ENCODE results near the gene POLG. TPM values are rescaled to one million over a fixed set of nuclear protein-coding genes. Genes with fewer than 3 reads are reported as not detected.

POLG gene
- total and polyA plus RNA-seq, 7 experiments from 2014 or later, result 24.0 to 136 (median 128) TPM

DNA sequence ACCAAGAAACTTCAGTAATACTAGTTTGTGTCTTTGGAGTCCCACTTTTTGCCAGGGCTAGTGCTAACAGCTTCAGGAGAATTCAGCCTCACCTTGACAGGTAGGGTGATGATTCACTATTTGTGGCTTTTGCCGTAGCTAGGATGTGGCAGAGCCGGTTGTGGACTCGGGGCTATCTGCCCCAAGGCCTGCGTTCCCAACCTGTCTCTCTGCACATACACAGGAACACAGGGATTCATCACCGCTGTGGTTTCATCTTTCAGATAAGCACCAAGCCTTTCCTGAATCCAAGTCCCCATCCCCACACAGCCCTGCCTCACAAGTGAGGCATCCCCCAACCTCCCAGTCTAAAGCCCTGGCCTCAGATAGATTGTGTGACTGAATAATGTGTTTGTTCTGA, 45.2 kb upstream of the POLG start:
- Histone ChIP-seq H3K9me3 (ENCODE audit: control insufficient read depth in 2 of 3, low read length in 3 of 3) (no peaks in the 10 kb centered on the region), H3K36me3 (ENCODE audit: control insufficient read depth in 2 of 3, insufficient read depth in 3 of 3, low read length in 3 of 3) (no peaks in the 10 kb centered on the region), H3K4me1 (ENCODE audit: control insufficient read depth in 2 of 2, insufficient read depth in 2 of 2, low read length in 2 of 2) (no peaks in the 10 kb centered on the region), H3K27me3 (ENCODE audit: control insufficient read depth in 2 of 2, insufficient read depth in 2 of 2, low read length in 2 of 2) (peaks cover 0 to 6% of the 10 kb centered on the region in 2 donors), H3K27ac (ENCODE audit: low read depth, low read length) (no peak overlapping the region), H3K4me3 (ENCODE audit: low read length) (no peak overlapping the region)
- H3K27ac Mint-ChIP-seq, result no peak overlapping the region
- no peaks in the 10 kb centered on the region for H3K9me3 Mint-ChIP-seq
- ATAC-seq (no peak), DNase-seq (no peak)
- peaks cover 0 to 20% (median 8%) of the 10 kb centered on the region in 7 donors for H3K4me1 Mint-ChIP-seq
- intact Hi-C loops (cut with micrococcal nuclease), result loop anchor here in 1 of 2 donors (2.0 kb wide), 2 partner anchors 21 to 45 kb away; partner anchors contain the start of gene POLG
- H3K27me3 Mint-ChIP-seq, result peaks cover 61 to 86% (median 70%) of the 10 kb centered on the region in 5 donors
- CTCF ChIA-PET, result interaction anchor here (1.2 kb wide), 1 partner anchor 50 kb away, joined by 3 read pairs; no protein-coding TSS in a partner anchor
- POLR2A ChIA-PET, result no interaction called here
- H3K36me3 Mint-ChIP-seq, result no peaks in the 10 kb centered on the region
- H3K4me3 Mint-ChIP-seq, result peak overlapping the region in 9 of 10 donors; percentile 38 to 84 (median 70)

DNA sequence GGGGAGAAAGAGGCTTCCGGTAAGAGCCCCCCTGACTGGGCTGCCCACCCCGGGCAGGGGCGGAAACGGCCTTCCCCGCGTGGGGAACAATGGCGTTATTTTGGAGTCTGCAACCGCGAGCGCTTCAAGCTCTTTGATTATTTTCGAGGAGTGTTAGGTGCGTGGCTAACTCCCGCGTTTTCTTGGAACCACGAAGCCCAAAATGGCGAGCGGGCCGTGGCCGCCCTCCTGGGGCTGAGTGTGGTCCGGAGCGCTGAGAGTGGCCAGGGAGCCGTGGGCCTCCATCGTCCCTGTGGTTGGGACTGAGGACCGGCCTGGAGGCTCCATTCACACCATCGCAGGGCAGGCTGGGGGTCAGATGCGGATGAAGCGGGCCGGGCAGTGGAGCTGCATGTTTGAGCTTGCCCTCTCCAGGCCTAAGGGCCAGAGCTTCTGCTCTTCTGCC, 44.6 kb upstream of the POLG start:
- H3K27ac Mint-ChIP-seq, result no peak overlapping the region
- POLR2A ChIA-PET, result no interaction called here
- H3K4me3 ChIP-seq (ENCODE audit: low read length), result peak overlapping the region; percentile 27
- CTCF ChIA-PET, result interaction anchor here (1.2 kb wide), 1 partner anchor 51 kb away, joined by 3 read pairs; no protein-coding TSS in a partner anchor
- peaks cover 66 to 89% (median 70%) of the 10 kb centered on the region in 5 donors for H3K27me3 Mint-ChIP-seq
- H3K27ac ChIP-seq (ENCODE audit: low read depth, low read length), result no peak overlapping the region
- no peak for ATAC-seq
- no peaks in the 10 kb centered on the region for H3K36me3 ChIP-seq (ENCODE audit: control insufficient read depth in 2 of 3, insufficient read depth in 3 of 3, low read length in 3 of 3)
- no peaks in the 10 kb centered on the region for H3K9me3 Mint-ChIP-seq
- H3K4me1 Mint-ChIP-seq, result peaks cover 0 to 20% (median 8%) of the 10 kb centered on the region in 7 donors
- peak overlapping the region in 9 of 10 donors; percentile 35 to 84 (median 70) for H3K4me3 Mint-ChIP-seq
- H3K36me3 Mint-ChIP-seq, result no peaks in the 10 kb centered on the region
- intact Hi-C loops (cut with micrococcal nuclease), result loop anchor here in 1 of 2 donors (2.0 kb wide), 2 partner anchors 20 to 44 kb away; partner anchors contain the start of gene POLG
- H3K9me3 ChIP-seq (ENCODE audit: control insufficient read depth in 2 of 3, low read length in 3 of 3), result no peaks in the 10 kb centered on the region
- peaks cover 3 to 6% of the 10 kb centered on the region in 2 donors for H3K27me3 ChIP-seq (ENCODE audit: control insufficient read depth in 2 of 2, insufficient read depth in 2 of 2, low read length in 2 of 2)
- DNase-seq, result no peak
- no peaks in the 10 kb centered on the region for H3K4me1 ChIP-seq (ENCODE audit: control insufficient read depth in 2 of 2, insufficient read depth in 2 of 2, low read length in 2 of 2)

DNA sequence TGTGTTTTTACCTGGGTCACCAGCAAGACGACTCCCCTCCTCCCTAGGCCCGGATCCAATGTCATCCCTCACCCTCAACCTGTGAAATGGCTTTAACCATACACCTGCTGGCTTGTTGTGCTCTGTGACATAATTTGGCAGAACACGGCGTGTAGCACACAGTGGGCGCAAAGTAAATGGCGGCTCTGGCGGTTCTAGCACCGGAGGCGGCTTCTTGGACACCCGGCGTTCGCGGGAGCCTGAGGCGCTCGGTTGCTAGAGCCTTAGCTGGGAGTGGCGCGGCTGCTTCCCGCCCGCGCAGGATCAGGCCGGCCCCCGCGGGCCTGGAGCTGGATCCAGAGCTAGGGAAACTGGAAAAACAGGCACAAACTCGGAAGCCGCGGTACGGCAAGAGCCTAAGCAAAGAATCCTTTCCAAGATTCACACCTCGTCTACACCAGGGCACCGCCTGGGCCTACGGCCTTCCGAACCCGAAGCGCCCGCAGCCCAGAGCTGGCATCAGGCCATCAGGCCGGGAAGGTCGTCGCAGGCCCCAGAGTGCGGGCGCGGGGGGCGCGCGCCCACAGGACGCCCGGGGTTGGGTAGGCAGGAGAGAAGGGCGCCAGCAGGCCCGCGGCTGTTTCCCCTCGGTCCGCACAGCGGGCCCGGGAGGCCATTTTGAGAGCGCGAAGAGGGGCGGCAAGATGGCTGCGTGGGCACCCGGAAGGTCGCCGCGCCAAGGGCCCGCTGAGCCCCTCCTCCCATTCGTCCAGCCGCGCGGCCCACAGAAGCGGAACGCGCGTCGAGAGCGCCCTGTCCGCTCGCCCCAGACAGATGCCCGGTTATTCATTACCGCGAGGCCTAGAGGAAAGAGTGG, 43.9 kb upstream of the POLG start:
- Histone ChIP-seq H3K27me3 (ENCODE audit: control insufficient read depth in 2 of 2, insufficient read depth in 2 of 2, low read length in 2 of 2) (peaks cover 6 to 10% of the 10 kb centered on the region in 2 donors), H3K36me3 (ENCODE audit: control insufficient read depth in 2 of 3, insufficient read depth in 3 of 3, low read length in 3 of 3) (no peaks in the 10 kb centered on the region), H3K27ac (ENCODE audit: low read depth, low read length) (no peak overlapping the region), H3K9me3 (ENCODE audit: control insufficient read depth in 2 of 3, low read length in 3 of 3) (no peaks in the 10 kb centered on the region), H3K4me1 (ENCODE audit: control insufficient read depth in 2 of 2, insufficient read depth in 2 of 2, low read length in 2 of 2) (no peaks in the 10 kb centered on the region), H3K4me3 (ENCODE audit: low read length) (peak overlapping the region; percentile 27)
- no peaks in the 10 kb centered on the region for H3K36me3 Mint-ChIP-seq
- POLR2A ChIA-PET, result no interaction called here
- peak overlapping the region in 9 of 10 donors; percentile 69 to 84 (median 79) for H3K4me3 Mint-ChIP-seq
- intact Hi-C loops (cut with micrococcal nuclease), result loop anchor here in 1 of 2 donors (2.0 kb wide), 2 partner anchors 20 to 44 kb away; partner anchors contain the start of gene POLG
- peak overlapping the region in 3 of 9 donors; percentile 45 to 80 (median 69) for H3K27ac Mint-ChIP-seq
- CTCF ChIA-PET, result no interaction called here
- peaks cover 0 to 20% (median 8%) of the 10 kb centered on the region in 7 donors for H3K4me1 Mint-ChIP-seq
- no peaks in the 10 kb centered on the region for H3K9me3 Mint-ChIP-seq
- DNase-seq (peak in 3 of 9 donors; percentile 10 to 21 (median 14)), ATAC-seq (peak; percentile 53)
- H3K27me3 Mint-ChIP-seq, result peaks cover 73 to 95% (median 76%) of the 10 kb centered on the region in 5 donors

DNA sequence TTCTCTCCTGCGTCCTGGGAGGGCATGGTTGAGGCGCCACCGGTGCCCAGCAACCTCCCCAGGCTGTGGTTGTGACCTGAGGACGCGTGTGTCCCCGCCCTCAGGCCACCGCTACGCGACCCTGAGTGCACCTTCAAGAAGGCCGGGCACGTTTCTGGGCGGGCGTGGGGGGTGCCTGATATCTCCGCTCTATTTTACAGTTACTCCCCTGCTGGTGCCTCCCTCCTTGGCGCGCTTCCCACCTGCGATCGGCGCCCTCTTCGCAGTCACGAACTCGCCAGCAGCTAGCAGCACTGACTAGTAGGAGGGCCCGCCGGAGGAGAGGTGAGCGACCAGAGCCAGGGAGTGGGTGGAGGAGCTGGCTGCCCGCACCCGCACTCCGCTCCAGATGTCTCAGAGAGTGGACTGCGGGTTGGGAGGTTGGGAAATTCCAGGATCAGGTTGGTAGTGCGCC, 43.2 kb upstream of the POLG start:
- intact Hi-C loops (cut with micrococcal nuclease), result loop anchor here in 1 of 2 donors (2.0 kb wide), 2 partner anchors 19 to 43 kb away; partner anchors contain the start of gene POLG
- no peaks in the 10 kb centered on the region for H3K4me1 ChIP-seq (ENCODE audit: control insufficient read depth in 2 of 2, insufficient read depth in 2 of 2, low read length in 2 of 2)
- Mint-ChIP-seq H3K4me3 (peak overlapping the region in 8 of 10 donors; percentile 69 to 84 (median 79)), H3K36me3 (no peaks in the 10 kb centered on the region), H3K27me3 (peaks cover 73 to 94% (median 78%) of the 10 kb centered on the region in 5 donors), H3K27ac (peak overlapping the region in 2 of 9 donors; percentile 69 to 80), H3K9me3 (no peaks in the 10 kb centered on the region), H3K4me1 (peaks cover 0 to 20% (median 8%) of the 10 kb centered on the region in 7 donors)
- ATAC-seq (no peak), DNase-seq (peak in 1 of 9 donors; percentile 18)
- CTCF ChIA-PET, result no interaction called here
- no peaks in the 10 kb centered on the region for H3K36me3 ChIP-seq (ENCODE audit: control insufficient read depth in 2 of 3, insufficient read depth in 3 of 3, low read length in 3 of 3)
- peaks cover 6 to 12% of the 10 kb centered on the region in 2 donors for H3K27me3 ChIP-seq (ENCODE audit: control insufficient read depth in 2 of 2, insufficient read depth in 2 of 2, low read length in 2 of 2)
- no peak overlapping the region for H3K4me3 ChIP-seq (ENCODE audit: low read length)
- POLR2A ChIA-PET, result no interaction called here
- no peak overlapping the region for H3K27ac ChIP-seq (ENCODE audit: low read depth, low read length)
- no peaks in the 10 kb centered on the region for H3K9me3 ChIP-seq (ENCODE audit: control insufficient read depth in 2 of 3, low read length in 3 of 3)

DNA sequence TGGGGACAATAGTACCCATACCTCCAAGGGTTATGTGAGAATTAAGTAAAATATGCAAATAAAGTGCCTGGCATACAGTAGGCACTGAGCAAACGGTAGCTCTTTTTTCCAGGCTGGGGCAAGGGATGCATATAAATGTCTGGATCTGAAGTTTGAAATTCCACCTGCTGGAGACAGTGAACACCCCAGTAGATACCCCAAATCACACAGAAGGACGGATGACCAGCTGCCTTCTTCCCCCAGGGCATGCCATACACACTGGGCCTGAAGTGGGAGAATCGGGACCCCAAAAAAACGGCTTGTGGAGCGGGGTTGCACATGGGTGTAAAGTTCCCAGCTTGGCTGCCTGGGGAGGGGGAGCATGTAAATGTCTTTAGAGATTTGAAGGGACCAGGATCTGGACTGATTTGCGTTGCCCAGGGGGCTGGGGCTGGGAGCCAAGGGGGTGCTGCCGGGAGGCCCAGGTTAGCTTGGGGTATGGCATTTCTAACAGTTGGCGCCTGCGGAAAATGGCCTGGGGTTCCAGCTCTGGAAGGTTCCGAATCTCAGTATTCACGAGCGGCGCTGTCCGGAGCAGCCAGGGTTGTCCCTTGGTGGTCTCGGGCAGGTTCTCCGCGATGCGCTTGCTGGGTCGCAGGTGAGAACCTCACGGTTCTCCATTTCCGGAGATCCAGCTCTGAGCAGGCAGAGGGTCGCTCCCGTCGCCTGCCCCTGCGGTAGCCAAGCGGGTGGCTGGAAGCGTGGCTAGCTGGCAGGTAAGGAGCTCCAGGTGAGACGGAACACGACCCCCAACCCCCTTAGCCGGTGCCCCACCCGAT, 42.6 kb upstream of the POLG start:
- H3K27me3 Mint-ChIP-seq, result peaks cover 69 to 94% (median 78%) of the 10 kb centered on the region in 5 donors
- Histone ChIP-seq H3K27ac (ENCODE audit: low read depth, low read length) (no peak overlapping the region), H3K4me3 (ENCODE audit: low read length) (no peak overlapping the region), H3K36me3 (ENCODE audit: control insufficient read depth in 2 of 3, insufficient read depth in 3 of 3, low read length in 3 of 3) (no peaks in the 10 kb centered on the region), H3K4me1 (ENCODE audit: control insufficient read depth in 2 of 2, insufficient read depth in 2 of 2, low read length in 2 of 2) (no peaks in the 10 kb centered on the region), H3K9me3 (ENCODE audit: control insufficient read depth in 2 of 3, low read length in 3 of 3) (no peaks in the 10 kb centered on the region), H3K27me3 (ENCODE audit: control insufficient read depth in 2 of 2, insufficient read depth in 2 of 2, low read length in 2 of 2) (peaks cover 6 to 12% of the 10 kb centered on the region in 2 donors)
- CTCF ChIA-PET, result interaction anchor here (2.9 kb wide), 1 partner anchor 18 kb away, joined by 14 read pairs; no protein-coding TSS in a partner anchor
- H3K9me3 Mint-ChIP-seq, result no peaks in the 10 kb centered on the region
- POLR2A ChIA-PET, result no interaction called here
- DNase-seq, result no peak
- no peaks in the 10 kb centered on the region for H3K36me3 Mint-ChIP-seq
- H3K4me1 Mint-ChIP-seq, result peaks cover 0 to 22% (median 8%) of the 10 kb centered on the region in 7 donors
- H3K4me3 Mint-ChIP-seq, result peak overlapping the region in 9 of 10 donors; percentile 25 to 84 (median 73)
- H3K27ac Mint-ChIP-seq, result no peak overlapping the region
- ATAC-seq, result no peak
- intact Hi-C loops (cut with micrococcal nuclease), result no loop called here

DNA sequence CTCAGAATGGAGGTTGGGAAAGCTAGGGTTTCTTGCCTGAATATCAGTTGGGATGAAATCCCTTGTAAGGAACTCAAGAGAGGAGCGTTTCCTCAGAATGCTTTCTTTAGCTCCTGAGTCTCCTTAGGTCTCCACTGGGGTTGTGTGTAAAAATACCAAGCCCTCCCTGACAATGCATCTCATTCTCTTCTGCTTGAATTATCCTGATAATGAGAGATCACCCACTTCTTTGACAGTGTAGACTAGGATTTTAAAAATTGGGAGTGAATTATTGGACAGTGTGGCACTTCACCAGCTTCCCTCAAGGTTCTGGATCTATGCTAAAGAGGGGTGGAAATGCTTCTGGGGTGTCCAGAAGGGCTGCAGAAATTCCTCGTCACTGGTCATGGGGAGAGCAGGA, 41.8 kb upstream of the POLG start:
- no peak for DNase-seq
- peaks cover 68 to 91% (median 77%) of the 10 kb centered on the region in 5 donors for H3K27me3 Mint-ChIP-seq
- intact Hi-C loops (cut with micrococcal nuclease), result no loop called here

More for the DNA sequence above, 41.8 kb upstream of the POLG start:
- H3K4me1 ChIP-seq (ENCODE audit: control insufficient read depth in 2 of 2, insufficient read depth in 2 of 2, low read length in 2 of 2), result no peaks in the 10 kb centered on the region
- ChIA-PET CTCF (interaction anchor here (2.9 kb wide), 1 partner anchor 18 kb away, joined by 14 read pairs; no protein-coding TSS in a partner anchor), POLR2A (no interaction called here)
- H3K27ac ChIP-seq (ENCODE audit: low read depth, low read length), result no peak overlapping the region
- H3K27me3 ChIP-seq (ENCODE audit: control insufficient read depth in 2 of 2, insufficient read depth in 2 of 2, low read length in 2 of 2), result peaks cover 6 to 12% of the 10 kb centered on the region in 2 donors
- H3K9me3 ChIP-seq (ENCODE audit: control insufficient read depth in 2 of 3, low read length in 3 of 3), result no peaks in the 10 kb centered on the region
- no peaks in the 10 kb centered on the region for H3K36me3 Mint-ChIP-seq
- H3K4me3 Mint-ChIP-seq, result peak overlapping the region in 1 of 10 donors; percentile 82
- no peaks in the 10 kb centered on the region for H3K9me3 Mint-ChIP-seq
- no peak overlapping the region for H3K27ac Mint-ChIP-seq
- H3K4me3 ChIP-seq (ENCODE audit: low read length), result no peak overlapping the region
- H3K36me3 ChIP-seq (ENCODE audit: control insufficient read depth in 2 of 3, insufficient read depth in 3 of 3, low read length in 3 of 3), result no peaks in the 10 kb centered on the region
- H3K4me1 Mint-ChIP-seq, result peaks cover 0 to 29% (median 9%) of the 10 kb centered on the region in 7 donors
- no peak for ATAC-seq
